Muscle of leg (tissue), 11 donors: ENCODE results near the gene CACNA1C. TPM values are rescaled to one million over a fixed set of nuclear protein-coding genes. Genes with fewer than 3 reads are reported as not detected.

ENCODE experiments used
- DNase-seq: peaks from one replicate; pipeline ENCODE4 v3.0.0; 2013
- H3K27ac ChIP-seq: one replicate; pipeline ENCODE4 v1.5.1; 2013; ENCODE audit warnings: mild to moderate bottlenecking, low read length, control low read depth
- H3K27me3 ChIP-seq: one replicate; pipeline ENCODE4 v1.6.1; 2013; ENCODE audit warnings: low read length; ENCODE audit not compliant: control insufficient read depth, insufficient read depth
- H3K36me3 ChIP-seq: one replicate; pipeline ENCODE4 v1.6.1; 2013; ENCODE audit warnings: low read length; ENCODE audit not compliant: control insufficient read depth, insufficient read depth
- H3K4me1 ChIP-seq: one replicate; pipeline ENCODE4 v1.6.1; 2013; ENCODE audit warnings: low read length; ENCODE audit not compliant: control insufficient read depth, insufficient read depth
- H3K4me3 ChIP-seq: one replicate; pipeline ENCODE4 v1.5.1; 2013; ENCODE audit warnings: low read length, control low read depth
- H3K9me3 ChIP-seq: replicated peaks from 2 replicates; pipeline ENCODE4 v1.6.1; 2013; ENCODE audit warnings: low read depth, low read length; ENCODE audit not compliant: control insufficient read depth
- WGBS: methylation state at CpG from one replicate; pipeline ENCODE4 v1.1.5; 2013; ENCODE audit warnings: missing lambda C conversion rate; ENCODE audit not compliant: insufficient coverage; 5-methylcytosine and 5-hydroxymethylcytosine counted together
- polyA plus RNA-seq, 8 donors: library from polyadenylated mRNA; unstranded; fragments of 120-200 nt; gene quantifications; one replicate each; pipeline versions ENCODE4 v1.2.1 to v1.2.3, GENCODE V29; 2013; ENCODE audit warnings: inconsistent platforms in 1 of 8, low replicate concordance in 1 of 8; ENCODE audit not compliant: insufficient read length in 8 of 8, insufficient read depth in 1 of 8
- total RNA-seq: library from RNA; stranded (reverse); fragments of 120-200 nt; gene quantifications from one replicate; pipeline ENCODE4 v1.2.4, GENCODE V29; 2013

Gene CACNA1C
- total and polyA plus RNA-seq, 9 donors = 1.9 to 4.3 (median 3.6) TPM

GRCh38 chr12:2256915-2257314 is 204.1 kb downstream of the CACNA1C start:
- no peak for DNase-seq
- Histone ChIP-seq H3K4me3 (no peak overlapping the region), H3K9me3 (no peaks in the 10 kb centered on the region), H3K27me3 (no peaks in the 10 kb centered on the region), H3K27ac (no peak overlapping the region), H3K36me3 (no peaks in the 10 kb centered on the region), H3K4me1 (peaks cover 7% of the 10 kb centered on the region)
- 71% methylated on average over 4 of the region's 7 CpGs for WGBS

GRCh38 chr12:2258025-2258424 is 205.2 kb downstream of the CACNA1C start:
- no peaks in the 10 kb centered on the region for H3K9me3 ChIP-seq
- H3K27ac ChIP-seq = no peak overlapping the region
- WGBS = no CpG with 5 or more reads among the region's 2 CpGs
- H3K4me3 ChIP-seq = no peak overlapping the region
- DNase-seq = no peak
- H3K36me3 ChIP-seq = no peaks in the 10 kb centered on the region
- peaks cover 5% of the 10 kb centered on the region for H3K4me1 ChIP-seq
- no peaks in the 10 kb centered on the region for H3K27me3 ChIP-seq

GRCh38 chr12:2259369-2259768 is 206.6 kb downstream of the CACNA1C start:
- Histone ChIP-seq H3K4me1 (peaks cover 5% of the 10 kb centered on the region), H3K36me3 (no peaks in the 10 kb centered on the region), H3K27ac (no peak overlapping the region), H3K4me3 (no peak overlapping the region), H3K27me3 (no peaks in the 10 kb centered on the region), H3K9me3 (no peaks in the 10 kb centered on the region)
- peak; percentile 49 for DNase-seq
- 40% methylated on average over 1 of the region's 4 CpGs for WGBS

- Histone ChIP-seq H3K4me3 (no peak overlapping the region), H3K27me3 (no peaks in the 10 kb centered on the region), H3K9me3 (no peaks in the 10 kb centered on the region), H3K27ac (no peak overlapping the region), H3K4me1 (peaks cover 15% of the 10 kb centered on the region), H3K36me3 (no peaks in the 10 kb centered on the region)
- WGBS = 40% methylated on average over 1 of the region's 3 CpGs
- no peak for DNase-seq
These were observed 207.7 kb downstream of the CACNA1C start for GRCh38 chr12:2260441-2260840.

GRCh38 chr12:2261708-2262107 is 208.9 kb downstream of the CACNA1C start:
- no peak overlapping the region for H3K4me3 ChIP-seq
- no peaks in the 10 kb centered on the region for H3K27me3 ChIP-seq
- no peak for DNase-seq
- no peaks in the 10 kb centered on the region for H3K36me3 ChIP-seq
- WGBS = 86% methylated on average over 1 of the region's 1 CpG
- no peaks in the 10 kb centered on the region for H3K9me3 ChIP-seq
- no peak overlapping the region for H3K27ac ChIP-seq
- peaks cover 15% of the 10 kb centered on the region for H3K4me1 ChIP-seq

- no peak overlapping the region for H3K4me3 ChIP-seq
- 89% methylated on average over 2 of the region's 2 CpGs for WGBS
- H3K9me3 ChIP-seq = no peaks in the 10 kb centered on the region
- peaks cover 20% of the 10 kb centered on the region for H3K4me1 ChIP-seq
- no peaks in the 10 kb centered on the region for H3K27me3 ChIP-seq
- no peak overlapping the region for H3K27ac ChIP-seq
- H3K36me3 ChIP-seq = no peaks in the 10 kb centered on the region
- DNase-seq = no peak
These were observed 209.7 kb downstream of the CACNA1C start for GRCh38 chr12:2262449-2262848.

- Histone ChIP-seq H3K4me1 (peaks cover 35% of the 10 kb centered on the region), H3K27ac (no peak overlapping the region), H3K36me3 (no peaks in the 10 kb centered on the region)
These were observed 211.1 kb downstream of the CACNA1C start for GRCh38 chr12:2263901-2264300.

GRCh38 chr12:2264651-2265232 is 212.0 kb downstream of the CACNA1C start:
- WGBS = 52% methylated on average over 5 of the region's 6 CpGs
- Histone ChIP-seq H3K27me3 (peaks cover 5% of the 10 kb centered on the region), H3K27ac (no peak overlapping the region), H3K4me1 (peaks cover 30% of the 10 kb centered on the region), H3K36me3 (no peaks in the 10 kb centered on the region), H3K9me3 (no peaks in the 10 kb centered on the region), H3K4me3 (no peak overlapping the region)
- DNase-seq = peak; percentile 70

More at GRCh38 chr12:2263901-2264300, 211.1 kb downstream of the CACNA1C start:
- Histone ChIP-seq H3K27me3 (peaks cover 5% of the 10 kb centered on the region), H3K4me3 (no peak overlapping the region), H3K9me3 (no peaks in the 10 kb centered on the region)
- 72% methylated on average over 3 of the region's 4 CpGs for WGBS
- DNase-seq = no peak

- H3K27ac ChIP-seq = no peak overlapping the region
- DNase-seq = no peak
- no peak overlapping the region for H3K4me3 ChIP-seq
- WGBS = 78% methylated on average over 5 of the region's 9 CpGs
- H3K4me1 ChIP-seq = peaks cover 30% of the 10 kb centered on the region
- H3K9me3 ChIP-seq = no peaks in the 10 kb centered on the region
- H3K36me3 ChIP-seq = no peaks in the 10 kb centered on the region
- H3K27me3 ChIP-seq = peaks cover 5% of the 10 kb centered on the region
These were observed 212.8 kb downstream of the CACNA1C start for GRCh38 chr12:2265461-2266167.

GRCh38 chr12:2266666-2267620 is 214.2 kb downstream of the CACNA1C start:
- peak overlapping the region; percentile 35 for H3K27ac ChIP-seq
- H3K36me3 ChIP-seq = no peaks in the 10 kb centered on the region
- no peak overlapping the region for H3K4me3 ChIP-seq
- no peak for DNase-seq
- 80% methylated on average over 1 of the region's 13 CpGs for WGBS
- peaks cover 5% of the 10 kb centered on the region for H3K27me3 ChIP-seq
- H3K4me1 ChIP-seq = peaks cover 30% of the 10 kb centered on the region
- no peaks in the 10 kb centered on the region for H3K9me3 ChIP-seq
